Effector memory CD4-positive, alpha-beta T cell (primary cell): Measurements from ENCODE around the gene ANKRD13B.

Experiments used
- DNase-seq, 3 donors: peaks; one replicate each; pipeline ENCODE4 v3.0.0-alpha.2; 2020
- H3K27ac ChIP-seq: 2 replicates; pipeline ENCODE4 v1.7.0; 2013; ENCODE audit warnings: mild to moderate bottlenecking, low read length, moderate library complexity; ENCODE audit not compliant: insufficient read depth, poor library complexity, severe bottlenecking
- H3K27me3 ChIP-seq: replicated peaks from 2 replicates; pipeline ENCODE4 v1.7.0; 2013; ENCODE audit warnings: mild to moderate bottlenecking, low read length; ENCODE audit not compliant: insufficient read depth, control insufficient read depth, poor library complexity, severe bottlenecking
- H3K36me3 ChIP-seq: 2 replicates; pipeline ENCODE4 v1.7.0; 2013; ENCODE audit warnings: mild to moderate bottlenecking, low read length, moderate library complexity; ENCODE audit not compliant: control insufficient read depth, insufficient read depth
- H3K4me1 ChIP-seq: 2 replicates; pipeline ENCODE4 v1.7.0; 2013; ENCODE audit warnings: low read length, mild to moderate bottlenecking; ENCODE audit not compliant: control insufficient read depth, insufficient read depth, poor library complexity, severe bottlenecking
- H3K4me3 ChIP-seq: 2 replicates; pipeline ENCODE4 v1.7.0; 2013; ENCODE audit warnings: low read length, low read depth, mild to moderate bottlenecking; ENCODE audit not compliant: insufficient read depth, poor library complexity, severe bottlenecking
- H3K9me3 ChIP-seq: 2 replicates; pipeline ENCODE4 v1.7.0; 2013; ENCODE audit warnings: mild to moderate bottlenecking, low read length, moderate library complexity; ENCODE audit not compliant: control insufficient read depth

Gene ANKRD13B

DNA sequence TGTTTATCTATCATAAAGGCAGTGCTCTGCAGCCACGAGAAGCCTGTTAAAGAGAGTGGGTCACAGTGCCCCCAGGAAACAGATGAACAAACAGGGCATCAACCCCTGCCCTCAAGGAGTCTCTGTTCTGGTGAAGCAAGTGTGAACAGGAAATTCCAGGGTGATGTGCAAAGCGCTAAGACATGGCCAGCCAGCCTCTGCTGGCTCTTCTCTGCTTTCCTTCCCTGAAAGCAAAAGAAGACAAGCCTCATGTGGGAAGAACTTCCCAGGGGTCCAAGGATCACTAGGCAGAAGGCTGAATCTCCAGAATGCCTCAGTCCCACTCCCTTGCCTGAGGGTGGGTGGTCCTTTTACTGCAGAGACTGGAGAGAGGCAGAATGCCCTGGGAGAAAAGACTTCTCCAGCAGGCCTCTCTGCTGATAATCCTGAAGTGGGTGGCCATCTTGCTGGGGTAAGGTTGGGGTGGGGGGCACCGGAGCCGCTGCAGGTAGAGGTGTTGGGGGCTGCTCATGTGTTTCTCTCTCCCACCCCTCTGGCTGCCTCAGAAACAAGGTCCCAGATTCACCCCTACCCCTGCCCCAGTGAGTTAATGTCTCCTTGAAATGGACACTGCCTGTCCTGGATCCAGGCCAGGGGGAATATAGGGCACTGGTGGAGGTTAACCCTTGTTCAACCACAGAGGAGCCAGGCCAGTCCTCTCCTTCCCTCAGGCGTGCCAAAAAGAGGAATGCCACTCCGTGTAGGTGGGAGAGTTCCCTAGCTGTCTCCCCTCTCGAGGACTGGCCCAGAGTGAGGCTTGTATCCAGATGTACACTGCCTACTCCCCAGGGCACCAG, 2.4 kb downstream of the ANKRD13B start:
- DNase-seq, result no peak
- Histone ChIP-seq H3K27me3 (no peaks in the 10 kb centered on the region), H3K9me3 (no peaks in the 10 kb centered on the region), H3K4me1 (peaks cover 28% of the 10 kb centered on the region), H3K36me3 (no peaks in the 10 kb centered on the region), H3K4me3 (no peak overlapping the region), H3K27ac (no peak overlapping the region)

GRCh38 chr17:29595943-29596774, 3.2 kb downstream of the ANKRD13B start:
- H3K36me3 ChIP-seq, result no peaks in the 10 kb centered on the region
- no peak for DNase-seq
- H3K4me1 ChIP-seq, result peaks cover 19% of the 10 kb centered on the region
- no peaks in the 10 kb centered on the region for H3K9me3 ChIP-seq
- H3K27me3 ChIP-seq, result no peaks in the 10 kb centered on the region
- H3K27ac ChIP-seq, result no peak overlapping the region
- no peak overlapping the region for H3K4me3 ChIP-seq

GRCh38 chr17:29596811-29597210, 3.9 kb downstream of the ANKRD13B start:
- H3K27me3 ChIP-seq, result no peaks in the 10 kb centered on the region
- peaks cover 13% of the 10 kb centered on the region for H3K4me1 ChIP-seq
- DNase-seq, result no peak
- no peak overlapping the region for H3K27ac ChIP-seq
- H3K9me3 ChIP-seq, result no peaks in the 10 kb centered on the region
- no peaks in the 10 kb centered on the region for H3K36me3 ChIP-seq
- H3K4me3 ChIP-seq, result no peak overlapping the region

- H3K27ac ChIP-seq, result no peak overlapping the region
- H3K4me3 ChIP-seq, result no peak overlapping the region
- no peaks in the 10 kb centered on the region for H3K9me3 ChIP-seq
- peaks cover 5% of the 10 kb centered on the region for H3K4me1 ChIP-seq
- DNase-seq, result no peak
- no peaks in the 10 kb centered on the region for H3K27me3 ChIP-seq
- no peaks in the 10 kb centered on the region for H3K36me3 ChIP-seq
These were observed 4.6 kb downstream of the ANKRD13B start for GRCh38 chr17:29597361-29598172.

DNA sequence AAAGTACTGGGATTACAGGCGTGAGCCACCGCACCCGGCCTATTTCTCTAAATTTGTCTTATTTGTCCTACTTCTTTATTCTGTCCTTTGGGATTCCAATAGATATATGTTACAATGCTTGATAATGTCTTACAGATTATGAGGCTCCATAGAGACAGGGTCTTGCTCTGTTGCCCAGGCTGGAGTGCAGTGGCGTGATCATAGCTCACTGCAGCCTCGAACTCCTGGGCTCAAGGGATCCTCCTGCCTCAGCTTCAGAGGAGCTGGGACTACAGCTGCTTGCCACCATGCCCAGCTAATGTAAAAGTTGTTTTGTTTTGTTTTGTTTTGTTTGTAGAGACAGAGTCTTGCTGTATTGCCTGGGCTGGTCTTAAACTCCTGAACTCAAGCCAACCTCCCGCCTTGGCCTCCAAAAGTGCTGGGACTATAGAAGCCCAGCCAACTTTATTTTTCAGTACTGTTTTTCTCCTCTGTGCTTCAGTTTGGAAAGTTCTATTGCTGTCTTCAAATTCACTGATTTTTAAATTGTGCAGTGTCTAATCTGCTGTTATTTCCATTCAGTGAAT, 10.3 kb downstream of the ANKRD13B start:
- H3K36me3 ChIP-seq, result no peaks in the 10 kb centered on the region
- H3K4me3 ChIP-seq, result no peak overlapping the region
- no peaks in the 10 kb centered on the region for H3K4me1 ChIP-seq
- H3K27me3 ChIP-seq, result no peaks in the 10 kb centered on the region
- no peaks in the 10 kb centered on the region for H3K9me3 ChIP-seq
- DNase-seq, result no peak
- no peak overlapping the region for H3K27ac ChIP-seq

DNA sequence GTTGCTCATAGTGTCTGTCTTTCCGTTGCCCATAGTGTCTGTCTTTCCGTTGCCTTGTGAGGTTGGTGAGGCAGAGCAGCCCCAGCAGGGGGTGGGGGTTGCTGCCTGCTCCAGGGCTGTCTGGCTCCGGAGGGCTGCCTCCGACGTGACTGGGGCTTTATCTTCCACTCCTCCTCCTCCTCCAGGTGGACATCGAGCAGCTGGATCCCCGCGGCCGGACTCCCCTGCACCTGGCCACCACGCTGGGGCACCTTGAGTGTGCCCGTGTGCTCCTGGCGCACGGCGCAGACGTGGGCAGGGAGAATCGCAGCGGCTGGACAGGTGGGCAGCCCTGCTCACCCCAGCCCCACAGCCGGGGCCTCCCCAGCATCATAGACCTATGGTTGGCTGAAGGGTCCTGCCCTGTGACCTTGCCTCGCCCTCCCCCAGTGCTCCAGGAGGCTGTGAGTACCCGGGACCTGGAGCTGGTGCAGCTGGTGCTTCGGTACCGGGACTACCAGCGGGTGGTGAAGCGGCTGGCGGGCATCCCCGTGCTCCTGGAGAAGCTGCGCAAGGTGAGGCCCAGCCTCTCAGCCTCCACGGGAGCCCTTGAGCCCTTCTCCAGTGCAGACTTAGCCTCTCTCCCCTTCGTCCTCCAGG, 14.7 kb downstream of the ANKRD13B start:
- no peaks in the 10 kb centered on the region for H3K27me3 ChIP-seq
- H3K9me3 ChIP-seq, result no peaks in the 10 kb centered on the region
- H3K36me3 ChIP-seq, result no peaks in the 10 kb centered on the region
- no peaks in the 10 kb centered on the region for H3K4me1 ChIP-seq
- H3K4me3 ChIP-seq, result no peak overlapping the region
- no peak for DNase-seq
- no peak overlapping the region for H3K27ac ChIP-seq

GRCh38 chr17:29608986-29609385, 16.1 kb downstream of the ANKRD13B start:
- Histone ChIP-seq H3K27ac (no peak overlapping the region), H3K36me3 (no peaks in the 10 kb centered on the region), H3K4me3 (no peak overlapping the region), H3K9me3 (no peaks in the 10 kb centered on the region), H3K27me3 (no peaks in the 10 kb centered on the region), H3K4me1 (peaks cover 12% of the 10 kb centered on the region)
- no peak for DNase-seq

- Histone ChIP-seq H3K36me3 (no peaks in the 10 kb centered on the region), H3K27ac (no peak overlapping the region), H3K9me3 (no peaks in the 10 kb centered on the region), H3K4me1 (peaks cover 26% of the 10 kb centered on the region), H3K4me3 (no peak overlapping the region), H3K27me3 (no peaks in the 10 kb centered on the region)
- no peak for DNase-seq
These were observed 17.5 kb downstream of the ANKRD13B start for GRCh38 chr17:29610395-29610794.

GRCh38 chr17:29611351-29612093, 18.6 kb downstream of the ANKRD13B start:
- no peak overlapping the region for H3K4me3 ChIP-seq
- H3K36me3 ChIP-seq, result no peaks in the 10 kb centered on the region
- peaks cover 37% of the 10 kb centered on the region for H3K4me1 ChIP-seq
- no peak for DNase-seq
- H3K27ac ChIP-seq, result no peak overlapping the region
- H3K9me3 ChIP-seq, result no peaks in the 10 kb centered on the region
- no peaks in the 10 kb centered on the region for H3K27me3 ChIP-seq
